Renal cortex interstitium (tissue), 11 donors: Measurements from ENCODE around the gene AP2A1. TPM values are rescaled to one million over a fixed set of nuclear protein-coding genes. Genes with fewer than 3 reads are reported as not detected.
"Not testable (repeated sequence)": the region's sequence is repeated elsewhere in the genome, so short reads cannot be mapped to it uniquely, and the experiment has no call there.

Source experiments
- DNase-seq, 11 donors: peaks; one replicate each; pipeline ENCODE4 v3.0.0-alpha.2; 2013; ENCODE audit warnings: low read depth in 9 of 11, low spot score in 4 of 11; ENCODE audit errors: extremely low read depth in 1 of 11
- polyA plus RNA-seq, 3 donors: library from polyadenylated mRNA; unstranded; fragments of 120-200 nt; gene quantifications; one replicate each; pipeline ENCODE4 v1.2.1, GENCODE V29; 2013; ENCODE audit not compliant: insufficient read length in 3 of 3

Gene AP2A1
- polyA plus RNA-seq, 3 donors: 44.5 to 69.2 (median 66.9) TPM

DNA sequence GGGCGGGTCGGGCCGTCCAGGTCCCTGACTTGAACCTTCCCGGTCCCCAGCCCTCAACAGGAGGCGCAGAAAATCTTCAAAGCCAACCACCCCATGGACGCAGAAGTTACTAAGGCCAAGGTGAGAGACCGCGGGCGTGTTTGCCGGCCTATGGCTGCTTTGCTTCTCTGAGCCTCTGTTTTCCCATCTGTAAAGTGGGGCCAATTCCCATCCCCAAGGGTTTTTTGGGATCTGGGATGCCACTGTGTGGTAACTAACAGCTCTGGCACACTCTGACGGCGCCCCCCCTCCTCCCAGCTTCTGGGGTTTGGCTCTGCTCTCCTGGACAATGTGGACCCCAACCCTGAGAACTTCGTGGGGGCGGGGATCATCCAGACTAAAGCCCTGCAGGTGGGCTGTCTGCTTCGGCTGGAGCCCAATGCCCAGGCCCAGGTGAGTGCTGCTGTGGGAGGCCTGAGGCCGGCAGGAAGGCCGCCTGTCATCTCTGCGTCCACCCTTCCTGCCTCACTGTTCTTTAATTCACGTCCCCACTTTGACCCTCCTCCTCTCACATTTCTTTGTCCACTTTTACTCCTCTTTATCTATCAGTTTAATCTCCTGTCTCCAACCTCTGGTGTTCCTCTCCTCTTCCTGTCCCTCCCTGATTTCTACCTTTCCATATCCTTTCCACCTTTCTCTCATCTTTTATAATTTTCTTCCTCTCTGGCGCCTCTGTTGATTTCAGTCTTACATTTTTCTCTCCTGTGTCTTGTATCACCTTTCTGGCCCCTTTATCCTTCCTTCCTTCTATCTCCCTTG lies 39.2 kb downstream of the AP2A1 start:
- DNase-seq: no peak

DNA sequence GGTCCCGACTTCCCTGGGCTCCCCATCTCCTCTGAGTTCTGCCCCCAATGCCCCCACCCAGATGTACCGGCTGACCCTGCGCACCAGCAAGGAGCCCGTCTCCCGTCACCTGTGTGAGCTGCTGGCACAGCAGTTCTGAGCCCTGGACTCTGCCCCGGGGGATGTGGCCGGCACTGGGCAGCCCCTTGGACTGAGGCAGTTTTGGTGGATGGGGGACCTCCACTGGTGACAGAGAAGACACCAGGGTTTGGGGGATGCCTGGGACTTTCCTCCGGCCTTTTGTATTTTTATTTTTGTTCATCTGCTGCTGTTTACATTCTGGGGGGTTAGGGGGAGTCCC lies 39.8 kb downstream of the AP2A1 start:
- no peak for DNase-seq

DNA sequence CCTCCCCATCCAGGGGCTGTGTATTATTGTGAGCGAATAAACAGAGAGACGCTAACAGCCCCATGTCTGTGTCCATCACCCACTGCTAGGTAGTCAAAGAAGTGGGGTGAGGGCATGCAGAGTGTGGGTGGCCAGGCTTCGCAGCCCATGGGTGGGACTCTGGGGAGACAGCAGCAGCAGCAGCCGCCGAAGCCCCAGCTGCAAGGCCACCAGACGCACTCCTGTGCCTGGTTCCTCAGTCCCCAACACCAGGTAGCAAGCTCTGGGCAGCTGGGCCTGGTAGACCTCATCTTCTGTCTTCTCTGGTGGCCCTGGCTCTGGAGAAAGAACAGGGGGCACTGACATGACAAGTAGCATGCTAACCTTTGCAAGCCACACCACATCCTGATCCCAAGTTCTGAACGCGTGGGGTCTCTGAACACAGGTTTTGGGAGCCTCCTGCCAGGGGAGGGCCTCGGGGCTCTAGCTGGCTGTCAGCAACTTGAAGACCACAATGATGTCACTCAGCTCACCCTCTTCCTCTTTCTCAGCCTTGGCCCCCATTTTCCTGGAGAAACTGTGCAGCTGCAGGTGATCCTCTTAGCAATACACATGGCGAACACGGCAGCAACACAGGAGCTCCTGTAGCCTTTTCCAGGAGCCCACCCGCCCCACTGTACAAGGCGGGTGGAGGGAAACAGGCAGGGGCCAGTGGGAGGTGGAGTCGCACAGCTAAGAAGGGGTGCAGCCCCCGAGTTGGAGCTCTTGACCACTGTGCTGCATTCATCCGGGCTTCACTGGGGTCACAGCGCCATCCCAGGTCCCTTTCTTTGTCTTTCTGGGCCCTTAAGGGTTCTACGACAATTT lies 40.5 kb downstream of the AP2A1 start:
- no peak for DNase-seq

DNA sequence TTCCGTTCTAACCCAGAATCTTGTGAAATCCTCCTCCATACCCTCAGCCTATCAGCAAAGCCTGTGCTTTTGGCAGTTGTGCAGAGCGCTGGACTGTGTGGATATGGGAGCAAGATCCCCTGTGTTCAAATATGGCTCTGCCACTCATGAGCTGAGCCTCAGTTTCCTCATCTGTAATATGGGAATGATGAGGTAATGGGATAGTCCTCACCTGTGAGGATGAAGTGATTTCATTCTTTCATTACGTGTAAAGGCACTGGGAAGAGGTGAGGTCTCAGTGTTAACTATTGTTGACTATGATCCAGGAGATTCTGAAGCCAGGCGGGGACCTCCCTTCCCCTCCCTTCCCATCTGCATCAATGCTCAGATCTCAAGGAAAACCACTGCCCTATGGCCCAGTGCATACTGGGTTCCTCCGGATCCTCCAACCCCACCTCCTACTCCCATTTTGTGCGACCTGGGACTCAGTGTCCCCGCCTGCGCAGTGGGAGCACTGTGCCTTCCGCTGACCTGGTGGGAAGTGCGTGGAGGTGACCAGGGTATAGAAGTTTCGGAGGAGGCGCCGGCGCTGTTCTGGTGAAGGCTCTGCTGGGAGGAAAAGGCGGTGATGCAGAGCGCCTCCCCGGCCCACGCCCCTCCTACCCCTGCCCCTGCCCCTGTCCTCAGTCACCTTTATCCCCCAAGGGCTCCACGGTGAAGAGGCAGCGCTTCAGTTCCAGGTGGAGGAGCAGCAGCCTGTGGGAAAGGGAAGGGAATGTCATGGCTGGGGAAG lies 41.3 kb downstream of the AP2A1 start:
- DNase-seq: no peak

DNA sequence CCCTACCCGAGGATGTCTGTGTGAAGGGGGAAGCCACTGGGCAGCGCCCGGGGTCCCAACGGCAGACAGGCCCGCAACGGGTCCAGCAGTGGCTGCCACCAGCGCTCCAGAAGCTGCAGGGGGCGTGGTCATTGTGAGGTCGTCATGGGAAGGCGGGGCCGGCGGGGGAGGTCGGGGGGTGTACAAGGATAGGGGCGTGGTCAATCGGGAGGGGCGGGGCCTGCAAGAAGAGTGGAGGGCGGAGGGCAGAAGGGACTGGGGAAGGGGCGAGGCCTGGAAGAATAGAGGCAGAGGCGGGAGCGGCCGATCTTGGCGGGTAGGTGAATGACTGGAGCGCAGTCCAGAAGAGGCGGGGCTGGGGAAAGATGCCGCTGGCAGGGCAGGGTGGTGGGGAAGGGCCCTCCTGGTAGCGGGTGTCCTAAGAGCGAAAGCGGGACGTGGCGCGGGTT lies 41.9 kb downstream of the AP2A1 start:
- DNase-seq: peak in 10 of 11 donors; percentile 72 to 91 (median 86)

DNA sequence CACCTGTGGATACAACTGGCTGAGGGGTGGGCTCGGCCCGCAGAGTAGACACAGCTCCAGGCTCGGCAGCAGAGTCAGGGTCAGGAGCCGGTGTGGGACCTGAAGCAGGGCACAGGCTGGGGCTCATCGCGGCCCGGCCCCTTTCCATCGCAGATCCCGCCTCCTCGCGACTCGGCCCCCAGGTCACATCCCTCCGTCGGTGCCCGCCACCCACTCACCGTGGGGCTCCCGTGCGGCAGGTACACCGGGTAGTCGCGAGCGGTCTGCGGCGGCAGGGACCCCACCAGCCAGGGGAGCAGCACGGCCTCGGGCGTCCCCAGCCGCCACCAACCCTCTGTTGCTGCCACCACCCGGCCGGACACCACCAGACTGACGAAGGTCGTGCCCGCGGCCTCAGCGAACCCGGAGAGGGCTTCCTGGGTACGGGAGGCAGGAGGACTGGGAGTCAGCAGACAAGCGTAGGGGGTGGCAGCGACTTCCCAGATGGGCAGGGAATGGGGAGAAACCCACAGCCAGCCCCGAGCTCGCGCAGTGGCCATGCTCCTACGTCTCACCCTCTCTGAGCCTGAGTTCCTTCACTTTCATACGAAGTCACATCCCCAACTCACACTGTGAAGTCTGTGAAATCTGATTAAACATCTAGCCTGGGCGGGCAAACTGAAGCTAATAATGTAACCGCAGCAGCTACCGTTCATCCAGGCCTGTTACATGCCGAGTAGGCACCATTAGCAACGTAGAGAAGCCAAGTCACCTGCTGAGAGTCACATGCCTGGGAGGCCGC lies 42.5 kb downstream of the AP2A1 start:
- no peak for DNase-seq

DNA sequence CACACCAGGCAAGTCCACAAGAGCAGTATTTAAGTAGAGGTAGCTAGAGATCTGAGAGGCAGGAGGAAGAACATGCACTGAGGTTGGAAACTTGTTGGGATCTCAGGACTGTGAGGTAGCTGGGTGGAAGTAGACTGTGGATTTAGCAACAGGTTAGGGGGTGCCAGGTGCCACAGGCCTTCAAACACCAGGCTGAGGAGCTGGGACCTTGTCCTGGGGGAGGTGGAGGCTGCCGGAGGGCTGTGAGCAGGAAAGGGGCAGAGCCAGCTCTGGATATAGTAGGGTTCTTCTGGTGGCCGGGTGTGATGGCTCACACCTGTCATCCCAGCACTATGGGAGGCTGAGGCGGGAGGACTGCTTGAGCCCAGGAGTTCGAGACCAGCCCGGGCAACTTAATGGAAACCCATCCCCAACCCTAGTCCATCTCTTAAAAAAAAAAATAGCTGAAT lies 43.2 kb downstream of the AP2A1 start:
- DNase-seq: no peak

DNA sequence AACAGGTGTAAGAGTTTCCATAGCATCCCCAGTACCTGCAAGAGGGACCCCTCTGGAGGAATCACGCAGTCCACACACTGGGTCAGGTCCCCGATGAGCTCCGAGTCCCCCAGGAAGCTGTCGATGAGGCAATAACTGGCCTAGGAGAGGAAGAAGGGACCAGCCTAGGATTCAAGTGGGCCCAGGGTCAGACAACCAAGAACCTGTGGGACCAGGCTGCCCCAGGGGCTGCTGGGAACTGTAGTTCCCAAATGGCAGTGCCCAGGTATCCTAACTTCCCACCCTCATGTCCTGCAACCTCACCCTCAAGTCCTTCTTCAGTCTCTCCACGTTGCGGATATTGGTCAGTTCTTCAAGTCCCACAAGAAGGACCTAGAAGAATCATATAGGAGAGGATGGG lies 44.5 kb downstream of the AP2A1 start:
- DNase-seq: no peak

DNA sequence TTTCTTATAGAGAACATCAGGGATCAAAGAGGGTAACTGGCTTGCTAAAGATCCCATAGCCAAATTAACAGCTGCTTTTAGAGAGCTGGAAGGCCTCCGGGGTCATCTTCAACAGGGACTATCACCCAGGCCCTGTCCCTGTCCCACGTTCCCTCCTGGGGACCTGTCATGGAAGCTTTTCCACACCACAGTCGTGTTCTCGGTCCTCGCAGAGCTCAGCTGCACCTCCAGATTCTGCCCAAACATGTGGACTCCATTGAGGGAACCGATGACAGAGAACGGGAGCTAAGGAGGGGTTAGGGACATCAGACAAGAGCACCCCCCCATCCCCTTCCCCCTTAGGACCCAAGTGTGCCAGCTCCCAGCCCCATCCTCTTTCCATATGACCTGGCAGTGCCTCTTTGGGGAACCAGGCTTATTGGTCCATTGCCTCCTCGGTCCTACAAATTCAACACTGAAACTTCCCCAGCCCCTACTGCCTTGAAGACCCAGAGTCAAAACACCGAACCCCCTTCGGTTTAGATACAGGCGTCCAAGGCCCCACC lies 45.7 kb downstream of the AP2A1 start:
- DNase-seq: no peak

DNA sequence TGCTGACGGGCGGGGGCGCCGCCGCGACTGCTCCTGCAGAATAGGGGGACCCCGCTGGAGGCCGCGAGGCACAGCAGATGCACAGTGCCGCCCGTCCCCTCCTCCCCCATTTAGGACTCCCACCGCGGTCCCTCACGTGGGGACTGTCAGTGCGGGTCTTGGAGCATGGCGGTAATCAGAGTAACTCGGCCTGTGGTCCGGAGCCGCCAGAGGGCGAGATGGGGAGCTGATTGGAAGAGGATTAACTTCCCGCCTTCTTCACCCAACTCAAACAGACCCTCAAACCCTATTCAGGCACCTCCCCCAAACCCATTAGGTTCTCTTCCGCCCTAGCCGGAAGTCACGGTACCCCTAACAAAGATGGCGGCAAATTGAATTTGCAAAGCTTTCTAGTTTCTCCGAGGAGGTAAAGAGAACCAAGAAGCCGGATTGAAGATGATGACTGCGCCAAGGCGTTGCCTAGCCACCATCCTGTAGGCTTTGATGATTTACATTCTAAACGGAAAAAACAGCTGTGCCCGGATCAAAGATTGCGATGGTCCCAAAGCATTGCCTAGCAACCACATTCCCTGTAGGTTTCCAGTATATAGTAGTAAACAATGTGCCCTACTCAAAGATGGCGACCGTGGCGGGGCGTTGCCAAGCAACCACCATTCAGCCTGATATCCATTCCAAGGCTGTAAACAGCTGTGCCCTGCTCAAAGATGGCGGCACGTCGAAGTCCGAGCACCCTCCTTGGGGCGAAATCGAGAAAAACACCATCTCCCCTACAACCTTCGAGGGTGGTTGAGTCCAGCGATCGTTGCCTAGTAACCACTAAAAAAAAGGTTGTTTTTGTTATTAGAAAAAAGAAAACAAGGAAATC lies 46.4 kb downstream of the AP2A1 start, which contains the start of gene FUZ:
Gene FUZ, minus strand, starts transcription at position 296 of the 865 bp plus-strand sequence. Its CDS starts 186 bp downstream, at position 110.
- DNase-seq: peak; percentile 93 to 99 (median 98)

DNA sequence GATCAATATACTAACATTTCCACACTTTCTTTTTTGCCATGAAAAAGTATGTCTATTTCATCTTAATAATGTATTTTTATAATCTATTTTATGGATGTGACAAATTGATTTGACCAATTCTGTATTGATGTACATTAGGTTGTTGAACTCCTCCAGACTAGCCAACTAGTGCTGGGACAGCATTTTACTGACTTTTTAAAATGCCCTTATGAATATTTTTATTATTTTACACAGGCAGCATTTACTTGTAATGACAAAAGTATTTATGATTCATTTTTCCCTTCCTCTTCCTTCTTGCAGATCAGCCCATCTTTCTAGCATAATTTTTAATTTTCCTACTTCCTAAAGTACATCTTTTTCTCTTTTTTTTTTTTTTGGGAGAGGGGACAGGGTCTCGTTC lies 47.2 kb downstream of the AP2A1 start:
- DNase-seq: no peak

DNA sequence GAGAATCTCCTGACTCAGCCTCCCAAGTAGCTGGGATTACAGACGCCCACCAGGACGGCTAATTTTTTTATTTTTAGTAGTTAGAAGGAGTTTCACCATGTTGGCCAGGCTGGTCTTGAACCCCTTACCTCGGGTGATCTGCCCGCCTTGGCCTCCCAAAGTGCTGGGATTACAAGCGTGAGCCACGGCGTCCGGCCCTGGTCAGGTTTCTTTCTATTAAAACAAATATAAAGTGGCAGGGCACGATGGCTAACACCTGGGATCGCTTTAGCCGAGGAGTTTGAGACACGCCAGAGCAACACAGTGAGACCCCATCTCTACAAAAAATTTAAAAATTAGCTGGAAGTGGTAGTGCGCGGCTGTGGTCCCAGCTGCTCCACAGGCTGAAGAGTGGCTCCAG lies 49.8 kb downstream of the AP2A1 start:
- no peak for DNase-seq

DNA sequence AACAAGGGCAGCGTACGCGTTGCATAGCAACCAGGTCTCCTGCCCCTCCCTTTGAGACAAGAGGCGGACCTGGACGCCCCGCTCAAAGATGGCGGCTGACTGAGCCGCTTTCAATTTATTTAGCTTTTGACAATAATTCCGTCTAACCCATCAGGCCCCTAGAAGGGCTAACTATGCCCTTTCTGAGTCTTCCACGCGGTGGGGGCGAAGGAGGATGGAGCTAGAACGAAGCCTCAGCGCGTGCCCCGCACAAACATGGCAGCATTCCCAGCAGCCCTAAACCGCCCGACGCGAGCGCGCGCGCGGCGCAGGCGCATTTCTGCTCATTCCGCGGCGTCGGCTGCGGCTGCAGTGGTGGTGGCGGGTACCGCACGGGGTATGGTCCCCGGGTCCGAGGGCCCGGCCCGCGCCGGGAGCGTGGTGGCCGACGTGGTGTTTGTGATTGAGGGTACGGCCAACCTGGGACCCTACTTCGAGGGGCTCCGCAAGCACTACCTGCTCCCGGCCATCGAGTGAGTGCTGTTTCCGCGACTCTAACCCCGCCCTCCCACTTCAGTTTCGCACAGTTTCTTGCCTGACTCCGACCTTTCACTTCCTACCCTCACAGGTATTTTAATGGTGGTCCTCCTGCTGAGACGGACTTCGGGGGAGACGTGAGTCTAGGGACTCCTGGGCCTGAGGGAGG lies 51.3 kb downstream of the AP2A1 start, which contains the start of gene MED25:
Gene MED25, plus strand, starts transcription at position 326 of the 685 bp plus-strand sequence. Its CDS starts 53 bp downstream, at position 379.
- DNase-seq: peak; percentile 80 to 95 (median 85)

DNA sequence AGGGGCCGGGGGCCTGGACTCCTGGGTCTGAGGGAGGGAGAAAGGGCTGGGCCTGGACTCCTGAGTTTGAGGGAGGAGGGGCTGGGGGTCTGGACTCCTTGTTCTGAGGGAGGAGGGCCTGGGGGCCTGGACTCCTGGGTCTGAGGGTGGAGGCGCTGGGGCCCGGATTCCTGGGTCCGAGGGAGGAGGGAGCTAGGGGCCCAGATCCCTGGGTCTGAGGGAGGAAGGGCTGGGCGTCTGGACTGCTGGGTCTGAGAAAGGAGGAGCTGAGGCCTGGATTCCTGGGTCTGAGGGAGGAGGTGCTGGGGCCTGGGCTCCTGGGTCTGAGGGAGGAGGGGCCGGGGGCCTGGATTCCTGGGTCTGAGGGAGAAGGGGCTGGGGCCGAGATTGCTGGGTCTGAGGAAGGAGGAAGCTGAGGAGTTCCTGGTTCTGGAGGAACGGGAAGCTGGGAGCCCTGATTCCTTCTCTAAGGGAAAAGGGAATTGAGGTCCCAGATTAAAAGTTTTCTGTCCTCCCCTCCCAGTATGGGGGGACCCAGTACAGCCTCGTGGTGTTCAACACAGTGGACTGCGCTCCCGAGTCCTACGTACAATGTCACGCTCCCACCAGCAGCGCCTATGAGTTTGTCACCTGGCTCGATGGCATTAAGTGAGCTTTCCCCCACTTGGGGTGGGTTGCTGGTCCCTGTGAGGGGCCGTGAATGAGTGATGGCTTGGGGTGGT lies 52.0 kb downstream of the AP2A1 start:
- no peak for DNase-seq

DNA sequence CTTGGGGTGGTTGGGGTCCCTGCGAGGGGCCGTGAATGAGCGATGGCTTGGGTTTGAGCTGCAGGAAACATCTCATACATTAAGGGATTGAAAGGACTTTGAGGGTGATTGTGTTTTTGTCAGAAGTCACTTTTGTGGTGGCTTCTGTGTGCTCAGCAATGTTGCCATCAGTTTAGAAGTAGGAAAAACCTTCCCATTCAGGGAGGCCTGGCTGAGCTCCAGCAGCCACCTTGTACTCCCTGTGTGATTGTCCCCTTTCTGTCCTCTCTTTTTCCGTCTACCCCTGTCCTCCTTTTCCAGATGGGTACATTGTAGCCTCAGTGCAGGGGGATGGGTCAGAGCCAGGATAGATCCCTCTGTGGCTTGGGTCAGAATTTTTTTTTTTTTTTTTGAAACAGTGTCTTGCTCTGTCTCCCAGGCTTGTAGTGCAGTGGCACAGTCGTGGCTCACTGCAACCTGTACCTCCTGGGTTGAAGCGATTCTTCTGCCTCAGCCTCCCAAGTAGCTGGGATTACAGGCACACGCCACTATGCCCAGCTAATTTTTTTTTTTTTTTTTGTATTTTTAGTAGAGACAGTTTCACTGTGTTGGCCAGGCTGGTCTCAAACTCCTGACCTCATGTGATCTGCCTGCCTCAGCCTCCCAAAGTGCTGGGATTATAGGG lies 52.8 kb downstream of the AP2A1 start:
- not testable (repeated sequence) for DNase-seq

DNA sequence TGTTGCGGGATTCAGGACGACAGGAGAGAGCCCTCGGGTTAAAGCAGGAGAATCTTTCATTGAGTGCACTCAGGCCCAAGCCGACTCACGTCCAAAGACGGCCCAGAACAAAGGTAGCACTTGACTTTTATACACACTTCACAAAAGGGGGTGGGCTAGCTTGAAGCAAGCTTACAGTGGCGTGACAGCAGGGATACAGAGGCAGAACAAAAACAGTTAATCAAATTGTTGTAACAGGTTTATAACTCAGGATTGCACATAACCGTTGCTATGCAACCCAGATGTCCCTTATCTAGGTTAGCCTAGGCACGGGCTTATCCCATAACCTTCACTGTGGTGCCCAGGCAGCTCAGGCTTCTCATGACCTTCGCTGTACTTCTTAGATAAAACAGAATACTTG lies 53.3 kb downstream of the AP2A1 start:
- no peak for DNase-seq
